ENCODE data around the gene IL1RAP.

DNA sequence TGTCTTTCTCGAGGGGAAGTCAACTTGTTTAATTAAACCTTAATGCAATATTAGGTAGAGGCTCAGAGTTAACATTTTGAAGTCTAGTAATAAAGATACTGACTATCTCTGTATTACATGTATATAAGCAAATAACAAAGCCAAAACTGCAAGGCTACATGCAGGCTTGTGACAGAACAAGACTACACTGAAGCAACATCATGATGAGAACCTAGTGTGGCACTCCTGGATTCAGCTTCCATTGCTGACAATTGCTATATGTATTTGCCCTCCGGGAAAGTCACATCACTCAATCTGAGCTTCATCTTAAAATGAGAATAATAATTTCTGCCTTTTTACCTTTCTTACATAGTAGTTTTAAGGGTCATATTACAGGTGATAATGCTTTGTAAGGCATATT lies 15.6 kb upstream of the IL1RAP start:
- TF ChIP-seq, protein P1, sequence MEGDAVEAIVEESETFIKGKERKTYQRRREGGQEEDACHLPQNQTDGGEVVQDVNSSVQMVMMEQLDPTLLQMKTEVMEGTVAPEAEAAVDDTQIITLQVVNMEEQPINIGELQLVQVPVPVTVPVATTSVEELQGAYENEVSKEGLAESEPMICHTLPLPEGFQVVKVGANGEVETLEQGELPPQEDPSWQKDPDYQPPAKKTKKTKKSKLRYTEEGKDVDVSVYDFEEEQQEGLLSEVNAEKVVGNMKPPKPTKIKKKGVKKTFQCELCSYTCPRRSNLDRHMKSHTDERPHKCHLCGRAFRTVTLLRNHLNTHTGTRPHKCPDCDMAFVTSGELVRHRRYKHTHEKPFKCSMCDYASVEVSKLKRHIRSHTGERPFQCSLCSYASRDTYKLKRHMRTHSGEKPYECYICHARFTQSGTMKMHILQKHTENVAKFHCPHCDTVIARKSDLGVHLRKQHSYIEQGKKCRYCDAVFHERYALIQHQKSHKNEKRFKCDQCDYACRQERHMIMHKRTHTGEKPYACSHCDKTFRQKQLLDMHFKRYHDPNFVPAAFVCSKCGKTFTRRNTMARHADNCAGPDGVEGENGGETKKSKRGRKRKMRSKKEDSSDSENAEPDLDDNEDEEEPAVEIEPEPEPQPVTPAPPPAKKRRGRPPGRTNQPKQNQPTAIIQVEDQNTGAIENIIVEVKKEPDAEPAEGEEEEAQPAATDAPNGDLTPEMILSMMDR (conservative IDR thresholded peaks at IDR 0.05): no peak
- no peak for TF ChIP-seq ZFX (IDR thresholded peaks at IDR 0.05)

All from C4-2B (cell line).